Natural killer cell (primary cell): Measurements from ENCODE around the gene TMEM255A. TPM values are rescaled to one million over a fixed set of nuclear protein-coding genes. Genes with fewer than 3 reads are reported as not detected.

Experiments
- ATAC-seq, 3 donors: fragments of 150-1000 bp in 2 of 3; fragments of 200-7000 bp in 1 of 3; cut with Tn5 transposase; 1 replicate in 1 of 3; 2 replicates in 2 of 3; pipeline ENCODE4 v1.10.0; 2021; ENCODE audit warnings: mild to moderate bottlenecking in 2 of 3, moderate library complexity in 2 of 3
- DNase-seq, 2 donors: peaks; one replicate each; pipeline versions ENCODE4 v3.0.0 to v3.0.0-alpha.2; 2013 to 2021; ENCODE audit warnings: mixed read lengths in 1 of 2
- H3K27ac ChIP-seq: one replicate; pipeline ENCODE4 v1.5.1; 2013; ENCODE audit warnings: mild to moderate bottlenecking, low read length
- H3K27me3 ChIP-seq: one replicate; pipeline ENCODE4 v1.6.1; 2013; ENCODE audit warnings: low read length; ENCODE audit not compliant: control insufficient read depth, insufficient read depth
- H3K36me3 ChIP-seq: one replicate; pipeline ENCODE4 v1.6.1; 2013; ENCODE audit warnings: low read length; ENCODE audit not compliant: control insufficient read depth, insufficient read depth
- H3K4me1 ChIP-seq: one replicate; pipeline ENCODE4 v1.6.1; 2013; ENCODE audit warnings: low read length; ENCODE audit not compliant: control insufficient read depth, insufficient read depth
- H3K4me3 ChIP-seq: one replicate; pipeline ENCODE4 v1.5.1; 2013; ENCODE audit warnings: low read length
- H3K9me3 ChIP-seq: one replicate; pipeline ENCODE4 v1.6.1; 2013; ENCODE audit warnings: low read length; ENCODE audit not compliant: control insufficient read depth, insufficient read depth
- H3K27ac Mint-ChIP-seq, 2 donors: one replicate each; pipeline ENCODE4 v1.8.0; 2022; ENCODE audit warnings: mild to moderate bottlenecking in 2 of 2, mixed read lengths in 2 of 2, moderate library complexity in 1 of 2
- H3K27me3 Mint-ChIP-seq, 2 donors: one replicate each; pipeline ENCODE4 v1.8.0; 2022; ENCODE audit warnings: low read depth in 2 of 2, mixed read lengths in 2 of 2
- H3K36me3 Mint-ChIP-seq: one replicate; pipeline ENCODE4 v1.8.0; 2022; ENCODE audit warnings: mixed read lengths
- H3K4me1 Mint-ChIP-seq, 2 donors: one replicate each; pipeline ENCODE4 v1.8.0; 2022; ENCODE audit warnings: mixed read lengths in 2 of 2
- H3K4me3 Mint-ChIP-seq: one replicate; pipeline ENCODE4 v1.8.0; 2022; ENCODE audit warnings: mild to moderate bottlenecking, moderate library complexity, mixed read lengths
- H3K9me3 Mint-ChIP-seq, 2 donors: one replicate each; pipeline ENCODE4 v1.8.0; 2022; ENCODE audit warnings: mixed read lengths in 2 of 2
- WGBS: methylation state at CpG from one replicate; pipeline ENCODE4 v1.1.7; 2013; ENCODE audit warnings: missing lambda C conversion rate; ENCODE audit not compliant: insufficient coverage; 5-methylcytosine and 5-hydroxymethylcytosine counted together
- intact Hi-C: fragments of 100-400 bp; cut with micrococcal nuclease; formaldehyde crosslinking; loops from one replicate; pipeline ENCODE4 v1.14.2; 2022
- total RNA-seq, 4 donors: library from RNA; stranded (reverse); fragments of 120-200 nt in 1 of 4; gene quantifications; one replicate each; pipeline versions ENCODE4 v1.2.3 to v1.2.4, GENCODE V29; 2013 to 2022
- TF ChIP-seq, protein P1 (sequence below): fragments of 200-600 bp; IDR thresholded peaks from one replicate; pipeline ENCODE4 v1.8.0; 2022; ENCODE audit warnings: antibody characterized with exemption

Gene TMEM255A
- 1 to 10 TPM in 2 of 3 donors, under 1 TPM in 1; 0.66 to 1.5 (median 1.4) TPM for total RNA-seq
- total RNA-seq (2013) = 1.2 TPM

DNA sequence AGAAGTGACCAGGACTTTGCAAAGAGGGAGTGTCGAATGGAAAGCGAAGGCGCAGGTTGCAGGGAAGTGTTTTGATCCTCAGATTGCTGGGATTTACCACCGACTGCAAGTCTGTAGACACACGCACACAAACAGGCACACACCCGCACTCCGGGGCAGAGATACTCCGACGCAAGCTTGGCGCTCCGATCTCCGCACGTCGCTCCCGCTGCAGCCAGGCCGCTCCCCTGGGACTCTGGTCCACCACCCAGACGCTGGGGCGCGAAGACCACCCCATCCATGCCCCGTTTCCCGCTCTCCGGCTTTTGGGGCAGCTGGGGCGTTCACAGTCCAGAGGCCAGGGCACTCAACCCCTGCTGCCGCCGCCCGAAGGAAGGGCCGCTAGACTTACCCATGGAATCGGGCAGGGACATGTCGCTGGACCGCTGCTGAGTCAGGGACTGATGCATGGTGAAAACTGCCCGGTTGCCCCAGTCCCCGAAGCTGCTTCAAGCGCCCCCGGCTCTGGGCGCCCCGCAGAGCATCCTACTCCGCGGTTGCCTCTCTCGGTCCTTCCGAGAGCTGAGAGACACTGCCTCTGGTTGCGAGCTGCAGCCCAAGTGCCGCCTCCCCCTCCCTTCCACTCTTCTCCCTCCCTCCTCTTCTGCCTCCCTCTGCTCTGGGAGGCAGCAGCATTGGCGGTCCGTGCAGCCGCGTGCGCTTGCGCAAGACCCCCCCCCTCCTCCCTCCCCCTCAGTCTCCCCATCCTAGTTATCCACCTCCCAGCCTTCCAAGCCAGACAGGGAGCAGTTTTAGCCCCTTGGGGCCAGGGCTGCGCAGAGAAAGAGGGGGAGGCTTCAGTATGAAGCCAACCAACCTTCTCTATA, at the start of gene TMEM255A:
Gene TMEM255A (minus strand): TSS at position 601 of the 866 bp plus-strand sequence. CDS start 152 bp downstream, at position 449.
- WGBS = 2% methylated on average over 45 of the region's 49 CpGs
- no peaks in the 10 kb centered on the region for H3K9me3 ChIP-seq
- Mint-ChIP-seq H3K4me1 (peaks cover 30 to 33% of the 10 kb centered on the region in 2 donors), H3K4me3 (peak within 1 kb of the TSS; percentile 86), H3K27ac (peak within 1 kb of the TSS; percentile 88 to 93), H3K27me3 (peaks cover 12 to 32% of the 10 kb centered on the region in 2 donors), H3K9me3 (no peaks in the 10 kb centered on the region), H3K36me3 (no peaks in the 10 kb centered on the region)
- DNase-seq (peak in 1 of 2 donors; percentile 37), ATAC-seq (no peak)
- no peak within 1 kb of the TSS for H3K27ac ChIP-seq
- H3K27me3 ChIP-seq = peaks cover 5% of the 10 kb centered on the region
- peaks cover 35% of the 10 kb centered on the region for H3K4me1 ChIP-seq
- no peaks in the 10 kb centered on the region for H3K36me3 ChIP-seq
- TF ChIP-seq, protein P1, sequence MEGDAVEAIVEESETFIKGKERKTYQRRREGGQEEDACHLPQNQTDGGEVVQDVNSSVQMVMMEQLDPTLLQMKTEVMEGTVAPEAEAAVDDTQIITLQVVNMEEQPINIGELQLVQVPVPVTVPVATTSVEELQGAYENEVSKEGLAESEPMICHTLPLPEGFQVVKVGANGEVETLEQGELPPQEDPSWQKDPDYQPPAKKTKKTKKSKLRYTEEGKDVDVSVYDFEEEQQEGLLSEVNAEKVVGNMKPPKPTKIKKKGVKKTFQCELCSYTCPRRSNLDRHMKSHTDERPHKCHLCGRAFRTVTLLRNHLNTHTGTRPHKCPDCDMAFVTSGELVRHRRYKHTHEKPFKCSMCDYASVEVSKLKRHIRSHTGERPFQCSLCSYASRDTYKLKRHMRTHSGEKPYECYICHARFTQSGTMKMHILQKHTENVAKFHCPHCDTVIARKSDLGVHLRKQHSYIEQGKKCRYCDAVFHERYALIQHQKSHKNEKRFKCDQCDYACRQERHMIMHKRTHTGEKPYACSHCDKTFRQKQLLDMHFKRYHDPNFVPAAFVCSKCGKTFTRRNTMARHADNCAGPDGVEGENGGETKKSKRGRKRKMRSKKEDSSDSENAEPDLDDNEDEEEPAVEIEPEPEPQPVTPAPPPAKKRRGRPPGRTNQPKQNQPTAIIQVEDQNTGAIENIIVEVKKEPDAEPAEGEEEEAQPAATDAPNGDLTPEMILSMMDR = no peak
- peak within 1 kb of the TSS; percentile 45 for H3K4me3 ChIP-seq
- intact Hi-C loops = no loop called here

DNA sequence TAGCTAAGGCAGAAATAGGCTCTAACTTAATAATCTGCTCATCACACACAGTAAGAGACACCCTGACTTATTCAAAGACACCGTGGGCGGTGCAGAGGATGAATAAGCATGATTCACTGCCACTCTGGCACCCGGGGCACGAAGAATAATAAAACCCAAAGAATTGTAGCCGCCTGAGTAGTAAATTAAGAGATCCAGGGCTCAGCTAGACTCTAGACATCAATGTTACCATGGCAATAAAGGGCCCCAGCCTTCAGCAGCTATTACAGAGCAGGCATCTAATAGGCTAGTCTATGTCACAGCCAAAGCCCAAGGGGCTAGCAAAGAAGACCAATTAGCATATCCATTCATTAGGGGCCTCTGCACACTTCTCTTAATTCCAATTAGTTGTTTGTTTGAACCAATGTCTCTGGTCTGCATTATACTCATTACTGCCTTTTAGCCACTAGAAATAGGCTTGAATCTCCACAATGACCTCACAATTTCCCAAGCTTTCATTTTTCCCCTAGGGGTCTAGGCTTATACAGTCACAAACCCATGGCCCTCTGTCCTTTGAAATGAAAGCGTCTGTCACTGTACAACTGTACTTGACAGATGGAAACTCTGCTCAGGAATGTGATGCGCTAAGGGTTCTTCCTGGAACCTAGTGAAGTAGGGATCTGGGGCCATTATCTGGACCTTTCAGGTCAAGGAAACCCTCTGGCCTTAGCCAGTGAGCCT, 47.6 kb upstream of the TMEM255A start:
- H3K4me1 Mint-ChIP-seq = no peaks in the 10 kb centered on the region
- no peak overlapping the region for H3K27ac ChIP-seq
- no peak overlapping the region for H3K27ac Mint-ChIP-seq
- H3K36me3 Mint-ChIP-seq = no peaks in the 10 kb centered on the region
- WGBS = 77% methylated on average over 7 of the region's 7 CpGs
- H3K9me3 ChIP-seq = no peaks in the 10 kb centered on the region
- intact Hi-C loops = no loop called here
- no peaks in the 10 kb centered on the region for H3K36me3 ChIP-seq
- TF ChIP-seq, protein P1 = no peak
- no peaks in the 10 kb centered on the region for H3K9me3 Mint-ChIP-seq
- H3K27me3 Mint-ChIP-seq = peaks cover 0 to 25% of the 10 kb centered on the region in 2 donors
- ATAC-seq = no peak
- H3K4me1 ChIP-seq = no peaks in the 10 kb centered on the region
- no peak for DNase-seq
- H3K27me3 ChIP-seq = no peaks in the 10 kb centered on the region
- no peak overlapping the region for H3K4me3 ChIP-seq
- no peak overlapping the region for H3K4me3 Mint-ChIP-seq

DNA sequence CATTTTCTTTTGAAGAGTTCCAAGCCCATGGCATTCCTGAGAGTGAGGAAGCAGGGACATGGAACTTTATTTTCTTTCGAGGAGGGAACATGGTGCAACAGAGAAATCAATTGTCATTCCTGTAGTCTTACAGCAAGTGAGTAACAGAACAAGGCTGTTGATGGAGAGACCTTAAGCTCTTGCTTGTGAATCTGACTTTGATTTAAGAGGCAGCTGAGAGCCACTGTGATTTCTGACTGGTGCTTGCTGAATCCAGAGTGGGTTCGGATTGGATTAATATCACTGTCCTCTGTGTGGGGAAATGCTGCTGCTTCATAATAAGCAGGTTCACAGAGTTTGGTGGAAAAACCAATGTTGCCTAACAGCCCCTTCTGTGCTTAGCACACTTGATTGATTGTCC, 45.9 kb upstream of the TMEM255A start:
- Histone ChIP-seq H3K36me3 (no peaks in the 10 kb centered on the region), H3K9me3 (no peaks in the 10 kb centered on the region), H3K4me3 (no peak overlapping the region), H3K27ac (no peak overlapping the region), H3K4me1 (no peaks in the 10 kb centered on the region), H3K27me3 (no peaks in the 10 kb centered on the region)
- WGBS = 87% methylated on average over 2 of the region's 2 CpGs
- Mint-ChIP-seq H3K4me3 (no peak overlapping the region), H3K4me1 (no peaks in the 10 kb centered on the region), H3K27ac (no peak overlapping the region), H3K27me3 (peaks cover 0 to 29% of the 10 kb centered on the region in 2 donors), H3K9me3 (no peaks in the 10 kb centered on the region), H3K36me3 (no peaks in the 10 kb centered on the region)
- TF ChIP-seq, protein P1 = no peak
- intact Hi-C loops = no loop called here
- DNase-seq (no peak), ATAC-seq (no peak)
